ENCODE measurements around the gene CATSPER3.

GRCh38 chr5:135040034-135040332 is 72.3 kb downstream of the CATSPER3 start:
- TF ChIP-seq CTCF (conservative IDR thresholded peaks at IDR 0.05; ENCODE audit: low read length) (no peak), EZH2phosphoT487 (IDR thresholded peaks at IDR 0.05; ENCODE audit: borderline replicate concordance) (no peak)

All from Loucy (cell line).